Epithelial cell of proximal tubule (primary cell): ENCODE data around the gene MXRA7. TPM values are rescaled to one million over a fixed set of nuclear protein-coding genes. Genes with fewer than 3 reads are reported as not detected.

Source experiments
- DNase-seq: peaks from one replicate; pipeline ENCODE4 v3.0.0-alpha.2; 2011; ENCODE audit warnings: low read depth
- H3K4me3 ChIP-seq: 2 replicates; pipeline ENCODE4 v1.5.1; 2011; ENCODE audit warnings: low read depth, mild to moderate bottlenecking, low read length
- total RNA-seq: library from RNA; depleted of rRNA; stranded (reverse); fragments of >200 nt; gene quantifications from 2 replicates; pipeline ENCODE4 v1.2.3, GENCODE V29; 2015
- TF ChIP-seq, protein P1 (sequence below): conservative IDR thresholded peaks from 2 replicates; pipeline ENCODE4 v1.5.1; 2012; ENCODE audit warnings: low read depth, mild to moderate bottlenecking, low read length

Gene MXRA7
- total RNA-seq, 1 donor from 2014 or later = 167 TPM

DNA sequence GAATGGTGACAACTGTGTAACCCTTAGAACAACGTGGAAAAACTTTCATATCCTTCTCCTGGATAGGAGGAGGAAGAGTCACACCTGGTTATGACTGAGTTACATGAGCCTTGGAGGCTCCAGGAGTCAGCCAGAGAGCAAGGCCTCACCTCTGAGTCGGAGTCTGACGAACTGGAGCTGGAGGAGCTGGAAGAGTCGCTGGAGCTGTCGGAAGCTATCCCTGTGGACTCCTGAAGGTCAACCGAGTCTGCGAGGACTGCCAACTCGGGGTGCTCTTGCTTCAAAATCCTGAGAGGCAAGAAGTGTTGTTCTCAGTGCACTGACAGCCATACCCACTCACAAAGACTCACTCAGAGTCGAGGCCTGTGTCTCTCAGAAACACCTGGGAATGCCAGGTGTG lies 9.4 kb upstream of the MXRA7 start:
- no peak for DNase-seq
- TF ChIP-seq, protein P1, sequence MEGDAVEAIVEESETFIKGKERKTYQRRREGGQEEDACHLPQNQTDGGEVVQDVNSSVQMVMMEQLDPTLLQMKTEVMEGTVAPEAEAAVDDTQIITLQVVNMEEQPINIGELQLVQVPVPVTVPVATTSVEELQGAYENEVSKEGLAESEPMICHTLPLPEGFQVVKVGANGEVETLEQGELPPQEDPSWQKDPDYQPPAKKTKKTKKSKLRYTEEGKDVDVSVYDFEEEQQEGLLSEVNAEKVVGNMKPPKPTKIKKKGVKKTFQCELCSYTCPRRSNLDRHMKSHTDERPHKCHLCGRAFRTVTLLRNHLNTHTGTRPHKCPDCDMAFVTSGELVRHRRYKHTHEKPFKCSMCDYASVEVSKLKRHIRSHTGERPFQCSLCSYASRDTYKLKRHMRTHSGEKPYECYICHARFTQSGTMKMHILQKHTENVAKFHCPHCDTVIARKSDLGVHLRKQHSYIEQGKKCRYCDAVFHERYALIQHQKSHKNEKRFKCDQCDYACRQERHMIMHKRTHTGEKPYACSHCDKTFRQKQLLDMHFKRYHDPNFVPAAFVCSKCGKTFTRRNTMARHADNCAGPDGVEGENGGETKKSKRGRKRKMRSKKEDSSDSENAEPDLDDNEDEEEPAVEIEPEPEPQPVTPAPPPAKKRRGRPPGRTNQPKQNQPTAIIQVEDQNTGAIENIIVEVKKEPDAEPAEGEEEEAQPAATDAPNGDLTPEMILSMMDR = no peak
- no peak overlapping the region for H3K4me3 ChIP-seq

DNA sequence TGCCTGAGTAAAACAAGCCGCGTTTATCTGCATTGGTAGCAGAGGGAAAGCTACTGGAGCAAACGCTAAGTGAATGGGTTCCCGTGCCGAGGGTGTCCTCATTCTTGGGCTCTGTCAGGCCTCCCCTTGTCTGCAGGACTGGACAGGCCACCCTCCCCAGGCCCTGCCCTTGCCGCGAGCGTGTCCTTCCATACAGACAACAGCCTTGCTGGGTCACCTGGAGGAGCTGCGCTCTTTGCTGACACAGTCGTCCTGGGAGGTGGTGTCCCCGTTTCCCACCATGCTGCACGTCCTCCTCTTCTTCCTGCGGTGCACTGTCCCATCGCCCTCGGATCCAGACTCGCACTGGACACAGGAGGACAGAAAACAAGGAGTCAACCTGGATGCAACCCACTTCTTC lies 7.8 kb upstream of the MXRA7 start:
- TF ChIP-seq, protein P1 = no peak
- no peak for DNase-seq

DNA sequence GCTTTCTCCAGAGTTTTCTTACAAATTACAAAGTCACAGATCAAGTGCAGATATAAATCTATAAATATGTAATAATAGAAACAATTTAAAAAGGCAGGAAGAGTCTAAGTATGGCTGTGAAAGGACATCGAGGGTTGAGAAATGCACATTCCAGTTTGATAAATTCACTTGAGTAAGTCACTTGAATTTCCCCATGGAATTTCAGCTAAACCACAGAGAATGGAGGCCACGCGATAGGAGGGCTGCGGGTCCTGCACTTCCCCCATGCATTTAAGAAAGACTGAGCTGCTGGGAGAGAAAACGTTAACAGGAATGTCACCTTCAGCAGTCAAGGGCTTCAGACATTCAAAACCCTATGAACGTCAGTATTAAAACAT lies 6.1 kb upstream of the MXRA7 start:
- no peak overlapping the region for H3K4me3 ChIP-seq

More for the DNA sequence above, 7.8 kb upstream of the MXRA7 start:
- no peak overlapping the region for H3K4me3 ChIP-seq

DNA sequence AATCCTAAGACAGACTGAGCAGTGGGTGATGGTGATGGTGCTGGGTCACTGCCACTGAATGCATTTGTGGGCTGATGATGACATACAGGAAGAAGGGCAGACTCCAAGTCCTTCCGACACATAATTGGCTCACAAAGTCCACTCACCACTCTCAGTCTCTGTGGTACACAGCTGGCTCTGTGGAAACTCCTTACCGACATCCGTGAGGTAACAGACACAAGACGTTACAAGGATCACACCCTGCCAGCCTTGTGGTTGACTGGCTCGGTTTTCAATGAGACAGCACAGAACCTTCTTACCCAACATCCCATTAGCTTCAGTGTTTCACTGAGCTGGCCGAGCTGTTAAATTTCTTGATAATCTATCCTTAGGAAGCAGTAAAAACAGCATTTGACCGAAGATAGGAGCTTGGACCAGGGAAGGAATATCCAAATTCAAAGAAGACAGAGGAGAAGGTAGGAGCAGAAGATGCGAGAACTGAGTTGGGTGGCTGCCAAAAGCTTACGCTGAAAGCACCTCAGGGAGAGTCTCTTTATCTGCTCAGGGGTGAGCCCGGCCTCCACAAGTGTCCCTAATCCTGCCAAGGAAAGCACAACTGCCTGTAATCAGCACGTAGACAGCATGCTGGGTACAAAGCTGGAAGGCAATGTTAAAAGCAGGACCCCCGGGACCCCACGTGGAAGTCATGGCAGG lies 5.5 kb upstream of the MXRA7 start:
- no peak overlapping the region for H3K4me3 ChIP-seq
- no peak for DNase-seq

More for the DNA sequence above, 6.1 kb upstream of the MXRA7 start:
- TF ChIP-seq, protein P1 = no peak
- DNase-seq = no peak

DNA sequence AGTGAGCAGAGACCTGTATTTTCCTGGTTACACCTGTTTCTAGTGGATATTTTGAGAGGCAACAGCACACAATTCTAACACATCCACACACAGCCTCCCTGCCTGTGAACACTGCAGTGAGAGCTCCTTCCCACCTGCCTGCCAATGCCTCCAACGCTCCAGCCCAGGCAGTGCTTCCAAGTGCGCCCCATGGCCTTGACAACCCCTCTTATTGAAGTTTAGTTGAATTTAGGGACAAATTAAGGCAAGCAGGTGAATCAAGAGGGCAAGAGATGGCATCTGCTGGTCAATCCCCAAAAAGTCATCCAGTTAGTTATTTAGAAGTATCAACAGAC lies 4.7 kb upstream of the MXRA7 start:
- TF ChIP-seq, protein P1 = no peak
- DNase-seq = no peak

More for the DNA sequence above, 5.5 kb upstream of the MXRA7 start:
- TF ChIP-seq, protein P1 = no peak

DNA sequence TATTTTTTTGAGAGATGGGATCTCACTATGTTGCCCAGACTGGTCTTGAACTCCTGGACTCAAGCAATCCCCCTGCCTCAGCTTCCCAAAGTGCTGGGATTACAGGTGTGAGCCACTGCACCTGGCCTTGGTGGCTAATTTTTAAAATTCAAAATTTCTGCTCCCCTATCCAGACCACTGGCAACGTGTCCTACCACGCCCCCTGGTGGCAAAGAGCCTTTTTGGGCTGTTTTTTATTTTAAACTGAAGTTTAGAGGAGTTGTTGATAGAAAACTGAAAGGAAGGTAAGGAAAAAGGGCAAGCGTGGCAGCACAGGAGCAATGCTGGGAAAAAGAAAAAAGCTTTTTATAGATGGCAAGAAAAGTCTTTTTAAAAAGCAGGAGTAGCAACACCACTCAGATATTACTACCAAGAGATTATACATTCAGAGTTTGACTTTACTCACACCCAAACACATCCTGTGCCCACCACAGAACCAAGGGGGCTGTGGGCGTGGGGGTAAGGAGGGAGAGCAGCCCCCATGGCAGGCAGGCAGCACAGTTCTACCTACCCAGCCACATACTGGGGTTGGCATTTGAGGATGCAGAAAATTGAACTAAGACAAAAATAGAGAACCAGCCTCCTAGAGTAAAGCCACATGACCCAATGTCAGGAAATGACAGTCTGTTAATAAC lies 4.2 kb upstream of the MXRA7 start:
- DNase-seq = no peak
- TF ChIP-seq, protein P1 = peak; percentile 80
- H3K4me3 ChIP-seq = no peak overlapping the region

More for the DNA sequence above, 4.7 kb upstream of the MXRA7 start:
- H3K4me3 ChIP-seq = no peak overlapping the region

DNA sequence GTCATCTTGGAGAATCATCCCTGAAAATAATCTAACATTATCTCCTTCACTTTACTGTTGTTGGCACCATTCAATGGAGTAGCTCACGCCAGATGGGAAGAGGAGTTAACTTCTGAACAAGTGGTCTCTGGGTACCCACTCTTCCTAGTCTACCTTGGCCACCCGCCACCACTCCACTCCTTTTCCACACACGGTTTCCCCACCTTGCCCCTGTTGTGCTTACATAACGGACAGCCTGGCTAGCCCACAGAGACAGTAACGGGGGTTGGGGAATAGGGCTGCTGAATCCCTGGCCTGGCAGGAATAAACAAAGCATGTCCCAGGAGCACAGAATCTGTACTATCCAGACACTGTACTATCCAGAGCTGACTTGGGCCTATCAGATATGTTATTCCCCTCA lies 3.6 kb upstream of the MXRA7 start:
- DNase-seq = no peak
- H3K4me3 ChIP-seq = no peak overlapping the region
- TF ChIP-seq, protein P1 = no peak
